ENCODE measurements around the gene ASTN1.

Gene ASTN1

DNA sequence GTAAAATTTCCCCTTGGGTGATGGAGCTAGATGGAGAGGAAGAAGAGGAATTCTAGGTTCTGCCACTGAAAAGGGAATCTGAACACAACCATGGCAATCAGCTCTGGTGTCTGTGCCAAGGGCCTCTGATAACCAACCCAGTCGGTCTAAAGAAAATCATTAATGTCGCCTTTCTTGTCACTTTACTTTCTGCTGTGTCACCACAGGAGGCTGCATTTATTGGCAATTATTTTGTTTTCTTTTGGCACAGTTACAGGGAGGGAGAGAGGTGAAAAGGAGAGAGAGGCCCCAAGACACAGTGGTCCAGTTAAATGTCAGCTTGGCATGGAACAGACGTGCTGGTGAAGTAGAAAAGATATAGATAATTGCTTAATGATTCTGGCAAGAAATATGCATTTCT, 287.0 kb downstream of the ASTN1 start:
- Histone ChIP-seq H3K27ac (ENCODE audit: low read length) (no peak overlapping the region), H3K4me3 (ENCODE audit: low read length in 2 of 2) (no peak overlapping the region), H3K9me3 (ENCODE audit: control insufficient read depth in 2 of 2, low read length in 2 of 2) (no peaks in the 10 kb centered on the region), H3K4me1 (ENCODE audit: control insufficient read depth, insufficient read depth, low read length) (peaks cover 2% of the 10 kb centered on the region), H3K36me3 (ENCODE audit: control insufficient read depth in 2 of 2, insufficient read depth in 2 of 2, low read length in 2 of 2) (no peaks in the 10 kb centered on the region), H3K27me3 (ENCODE audit: control insufficient read depth in 1 of 2, insufficient read depth in 2 of 2, low read length in 2 of 2) (no peaks in the 10 kb centered on the region), H3K9ac (ENCODE audit: low read length in 2 of 2) (no peak overlapping the region)

GRCh38 chr1:176876966-176877515, 287.5 kb downstream of the ASTN1 start:
- Histone ChIP-seq H3K27me3 (ENCODE audit: control insufficient read depth in 1 of 2, insufficient read depth in 2 of 2, low read length in 2 of 2) (no peaks in the 10 kb centered on the region), H3K27ac (ENCODE audit: low read length) (no peak overlapping the region), H3K4me1 (ENCODE audit: control insufficient read depth, insufficient read depth, low read length) (peaks cover 2% of the 10 kb centered on the region), H3K36me3 (ENCODE audit: control insufficient read depth in 2 of 2, insufficient read depth in 2 of 2, low read length in 2 of 2) (no peaks in the 10 kb centered on the region), H3K9me3 (ENCODE audit: control insufficient read depth in 2 of 2, low read length in 2 of 2) (no peaks in the 10 kb centered on the region), H3K9ac (ENCODE audit: low read length in 2 of 2) (no peak overlapping the region), H3K4me3 (ENCODE audit: low read length in 2 of 2) (no peak overlapping the region)

- Histone ChIP-seq H3K9me3 (ENCODE audit: control insufficient read depth in 2 of 2, low read length in 2 of 2) (no peaks in the 10 kb centered on the region), H3K27ac (ENCODE audit: low read length) (no peak overlapping the region), H3K27me3 (ENCODE audit: control insufficient read depth in 1 of 2, insufficient read depth in 2 of 2, low read length in 2 of 2) (no peaks in the 10 kb centered on the region), H3K4me3 (ENCODE audit: low read length in 2 of 2) (no peak overlapping the region), H3K36me3 (ENCODE audit: control insufficient read depth in 2 of 2, insufficient read depth in 2 of 2, low read length in 2 of 2) (no peaks in the 10 kb centered on the region), H3K4me1 (ENCODE audit: control insufficient read depth, insufficient read depth, low read length) (peaks cover 6% of the 10 kb centered on the region), H3K9ac (ENCODE audit: low read length in 2 of 2) (no peak overlapping the region)
Observed at GRCh38 chr1:176869577-176869976, 294.9 kb downstream of the ASTN1 start.

GRCh38 chr1:176866011-176866714, 298.3 kb downstream of the ASTN1 start:
- H3K27ac ChIP-seq (ENCODE audit: low read length) = no peak overlapping the region
- H3K4me3 ChIP-seq (ENCODE audit: low read length in 2 of 2) = no peak overlapping the region
- no peaks in the 10 kb centered on the region for H3K27me3 ChIP-seq (ENCODE audit: control insufficient read depth in 1 of 2, insufficient read depth in 2 of 2, low read length in 2 of 2)
- H3K9me3 ChIP-seq (ENCODE audit: control insufficient read depth in 2 of 2, low read length in 2 of 2) = no peaks in the 10 kb centered on the region
- no peak overlapping the region for H3K9ac ChIP-seq (ENCODE audit: low read length in 2 of 2)
- H3K36me3 ChIP-seq (ENCODE audit: control insufficient read depth in 2 of 2, insufficient read depth in 2 of 2, low read length in 2 of 2) = no peaks in the 10 kb centered on the region
- peaks cover 3% of the 10 kb centered on the region for H3K4me1 ChIP-seq (ENCODE audit: control insufficient read depth, insufficient read depth, low read length)

DNA sequence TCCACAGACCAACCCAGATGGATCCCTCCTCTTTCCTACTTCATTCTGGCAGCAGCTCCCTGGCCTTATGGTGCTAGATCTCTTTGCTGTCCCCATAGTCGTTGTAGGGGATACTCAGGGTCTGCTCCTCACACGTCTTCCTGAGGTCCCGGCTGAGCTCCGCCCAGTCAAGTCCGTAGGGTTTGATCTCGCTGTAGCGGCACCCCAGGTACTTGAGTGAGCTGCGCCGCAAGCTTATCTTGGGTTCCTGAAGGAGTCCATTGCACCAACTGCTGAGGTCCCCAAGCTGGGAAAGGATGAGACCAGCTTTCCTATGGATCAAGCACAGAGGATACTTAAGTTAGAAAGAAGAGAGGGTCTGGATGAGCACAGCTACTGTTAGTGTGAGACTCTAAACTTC, 300.3 kb downstream of the ASTN1 start:
- no peak overlapping the region for H3K4me3 ChIP-seq (ENCODE audit: low read length in 2 of 2)
- no peak overlapping the region for H3K9ac ChIP-seq (ENCODE audit: low read length in 2 of 2)
- H3K27ac ChIP-seq (ENCODE audit: low read length) = no peak overlapping the region
- no peaks in the 10 kb centered on the region for H3K9me3 ChIP-seq (ENCODE audit: control insufficient read depth in 2 of 2, low read length in 2 of 2)
- H3K4me1 ChIP-seq (ENCODE audit: control insufficient read depth, insufficient read depth, low read length) = no peaks in the 10 kb centered on the region
- no peaks in the 10 kb centered on the region for H3K27me3 ChIP-seq (ENCODE audit: control insufficient read depth in 1 of 2, insufficient read depth in 2 of 2, low read length in 2 of 2)
- no peaks in the 10 kb centered on the region for H3K36me3 ChIP-seq (ENCODE audit: control insufficient read depth in 2 of 2, insufficient read depth in 2 of 2, low read length in 2 of 2)

GRCh38 chr1:176863613-176864012, 300.9 kb downstream of the ASTN1 start:
- H3K4me1 ChIP-seq (ENCODE audit: control insufficient read depth, insufficient read depth, low read length) = peaks cover under 1% of the 10 kb centered on the region
- H3K9me3 ChIP-seq (ENCODE audit: control insufficient read depth in 2 of 2, low read length in 2 of 2) = no peaks in the 10 kb centered on the region
- no peak overlapping the region for H3K4me3 ChIP-seq (ENCODE audit: low read length in 2 of 2)
- H3K27me3 ChIP-seq (ENCODE audit: control insufficient read depth in 1 of 2, insufficient read depth in 2 of 2, low read length in 2 of 2) = no peaks in the 10 kb centered on the region
- H3K36me3 ChIP-seq (ENCODE audit: control insufficient read depth in 2 of 2, insufficient read depth in 2 of 2, low read length in 2 of 2) = no peaks in the 10 kb centered on the region
- no peak overlapping the region for H3K9ac ChIP-seq (ENCODE audit: low read length in 2 of 2)
- H3K27ac ChIP-seq (ENCODE audit: low read length) = no peak overlapping the region

GRCh38 chr1:176858433-176858916, 306.0 kb downstream of the ASTN1 start:
- no peak overlapping the region for H3K27ac ChIP-seq (ENCODE audit: low read length)
- H3K27me3 ChIP-seq (ENCODE audit: control insufficient read depth in 1 of 2, insufficient read depth in 2 of 2, low read length in 2 of 2) = no peaks in the 10 kb centered on the region
- H3K9ac ChIP-seq (ENCODE audit: low read length in 2 of 2) = no peak overlapping the region
- peaks cover 13% of the 10 kb centered on the region for H3K4me1 ChIP-seq (ENCODE audit: control insufficient read depth, insufficient read depth, low read length)
- H3K36me3 ChIP-seq (ENCODE audit: control insufficient read depth in 2 of 2, insufficient read depth in 2 of 2, low read length in 2 of 2) = no peaks in the 10 kb centered on the region
- no peak overlapping the region for H3K4me3 ChIP-seq (ENCODE audit: low read length in 2 of 2)
- H3K9me3 ChIP-seq (ENCODE audit: control insufficient read depth in 2 of 2, low read length in 2 of 2) = no peaks in the 10 kb centered on the region

- Histone ChIP-seq H3K9ac (ENCODE audit: low read length in 2 of 2) (no peak overlapping the region), H3K9me3 (ENCODE audit: control insufficient read depth in 2 of 2, low read length in 2 of 2) (no peaks in the 10 kb centered on the region), H3K4me3 (ENCODE audit: low read length in 2 of 2) (no peak overlapping the region), H3K36me3 (ENCODE audit: control insufficient read depth in 2 of 2, insufficient read depth in 2 of 2, low read length in 2 of 2) (no peaks in the 10 kb centered on the region), H3K27me3 (ENCODE audit: control insufficient read depth in 1 of 2, insufficient read depth in 2 of 2, low read length in 2 of 2) (no peaks in the 10 kb centered on the region), H3K4me1 (ENCODE audit: control insufficient read depth, insufficient read depth, low read length) (peaks cover 13% of the 10 kb centered on the region), H3K27ac (ENCODE audit: low read length) (no peak overlapping the region)
Observed at GRCh38 chr1:176857632-176858031, 306.9 kb downstream of the ASTN1 start.

DNA sequence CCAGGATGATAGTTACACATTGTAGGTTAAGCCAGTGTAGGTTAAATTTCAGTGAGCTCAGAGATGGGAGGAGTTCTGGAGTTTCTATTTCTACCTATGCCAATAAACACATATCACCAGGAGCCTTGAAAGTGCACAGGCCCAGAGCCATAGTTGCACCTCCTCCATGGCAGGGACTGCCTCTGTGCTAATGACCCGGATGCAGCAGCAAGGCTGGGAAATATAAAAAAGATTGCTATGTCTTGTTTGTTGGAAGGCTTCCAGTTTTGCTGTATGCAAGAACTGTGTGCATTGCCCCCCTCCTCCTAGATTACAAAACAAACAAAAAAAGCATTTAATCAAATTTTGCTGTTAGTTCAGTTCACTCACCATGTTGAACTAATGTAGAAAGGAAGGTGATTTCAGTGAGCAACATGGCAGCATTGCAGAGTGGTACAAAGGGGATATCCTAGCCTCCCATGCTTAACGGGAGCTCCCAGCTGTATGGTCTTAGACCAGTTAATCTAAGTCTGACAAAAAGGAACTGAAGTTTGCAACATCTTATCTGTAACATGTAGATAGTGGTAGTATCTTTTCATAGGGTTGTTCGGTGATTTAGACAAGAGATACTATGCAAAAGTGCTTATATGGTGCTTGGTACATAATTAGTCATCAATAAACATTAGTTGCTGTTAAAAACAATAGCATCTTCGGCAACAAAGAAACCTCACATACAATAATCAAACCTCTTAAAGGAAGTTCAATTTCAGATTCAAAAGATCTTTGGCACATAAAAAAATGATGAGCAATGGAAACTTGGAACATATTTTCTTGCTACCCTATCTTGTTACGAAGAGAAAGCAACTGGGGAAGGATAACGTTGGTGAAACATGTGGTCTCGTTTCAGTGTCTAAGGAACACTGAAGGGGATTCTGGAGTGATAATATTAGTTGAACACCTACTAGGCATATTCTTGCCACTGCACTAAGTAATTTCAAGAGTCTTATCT, 309.5 kb downstream of the ASTN1 start:
- no peaks in the 10 kb centered on the region for H3K27me3 ChIP-seq (ENCODE audit: control insufficient read depth in 1 of 2, insufficient read depth in 2 of 2, low read length in 2 of 2)
- peaks cover 13% of the 10 kb centered on the region for H3K4me1 ChIP-seq (ENCODE audit: control insufficient read depth, insufficient read depth, low read length)
- no peak overlapping the region for H3K27ac ChIP-seq (ENCODE audit: low read length)
- H3K36me3 ChIP-seq (ENCODE audit: control insufficient read depth in 2 of 2, insufficient read depth in 2 of 2, low read length in 2 of 2) = no peaks in the 10 kb centered on the region
- H3K4me3 ChIP-seq (ENCODE audit: low read length in 2 of 2) = no peak overlapping the region
- no peak overlapping the region for H3K9ac ChIP-seq (ENCODE audit: low read length in 2 of 2)
- H3K9me3 ChIP-seq (ENCODE audit: control insufficient read depth in 2 of 2, low read length in 2 of 2) = no peaks in the 10 kb centered on the region

- no peak overlapping the region for H3K4me3 ChIP-seq (ENCODE audit: low read length in 2 of 2)
- H3K36me3 ChIP-seq (ENCODE audit: control insufficient read depth in 2 of 2, insufficient read depth in 2 of 2, low read length in 2 of 2) = no peaks in the 10 kb centered on the region
- no peaks in the 10 kb centered on the region for H3K9me3 ChIP-seq (ENCODE audit: control insufficient read depth in 2 of 2, low read length in 2 of 2)
- H3K27me3 ChIP-seq (ENCODE audit: control insufficient read depth in 1 of 2, insufficient read depth in 2 of 2, low read length in 2 of 2) = no peaks in the 10 kb centered on the region
- no peak overlapping the region for H3K9ac ChIP-seq (ENCODE audit: low read length in 2 of 2)
- H3K27ac ChIP-seq (ENCODE audit: low read length) = no peak overlapping the region
- H3K4me1 ChIP-seq (ENCODE audit: control insufficient read depth, insufficient read depth, low read length) = peaks cover 13% of the 10 kb centered on the region
Observed at GRCh38 chr1:176854121-176854520, 310.4 kb downstream of the ASTN1 start.
